HCT116 (cell line): ENCODE measurements around the gene GPR4. TPM values are rescaled to one million over a fixed set of nuclear protein-coding genes. Genes with fewer than 3 reads are reported as not detected.

Experiments used
- ATAC-seq: fragments of 200-7000 bp; cut with Tn5 transposase; 2 replicates; pipeline ENCODE4 v1.9.1; 2020; ENCODE audit warnings: mild to moderate bottlenecking, moderate library complexity
- BruUV-seq: library from RNA; stranded (reverse); fragments of 400-500 nt; replicated peaks from 2 replicates; lab custom pipeline; 2021; lab: Mats Ljungman, UMichigan
- CTCF ChIA-PET: fragments of 300-600 bp; sonication (Branson Sonifier 250); formaldehyde crosslinking; loops from one replicate; lab custom pipeline; 2021; ENCODE audit warnings: antibody characterized with exemption; lab: Charles Lee
- POLR2A ChIA-PET: fragments of 300-600, 350-600 bp; sonication (Branson Sonifier 250); formaldehyde crosslinking; loops from one replicate; lab custom pipeline; 2021; ENCODE audit warnings: antibody characterized with exemption; lab: Charles Lee
- RAD21 ChIA-PET, 2 experiments: fragments of 300-600 bp; sonication (Branson Sonifier 250); formaldehyde crosslinking; loops; one replicate each; lab custom pipeline; 2023; ENCODE audit warnings: low total read pairs in 2 of 2; ENCODE audit not compliant: uncharacterized antibody in 2 of 2, unreplicated experiment in 2 of 2, low non-redundant PET in 1 of 2; lab: Charles Lee
- DNase-seq: peaks from one replicate; pipeline ENCODE4 v3.0.0-alpha.2; 2010; ENCODE audit warnings: low read depth, low spot score
- H2AFZ ChIP-seq: fragments of 200-600 bp; shearing (Covaris generic), sonication (generic); 2 replicates; pipeline ENCODE4 v1.6.1; 2017; ENCODE audit warnings: low read depth, mixed run types, mixed read lengths, antibody characterized with exemption, low read length; ENCODE audit not compliant: poor library complexity, severe bottlenecking
- H3K27ac ChIP-seq: 2 replicates; pipeline ENCODE4 v1.5.1; 2012; ENCODE audit warnings: low read depth, low read length
- H3K27me3 ChIP-seq: fragments of 200-600 bp; sonication (generic); 2 replicates; pipeline ENCODE4 v1.6.1; 2016; ENCODE audit warnings: mixed run types, low read length, mixed read lengths; ENCODE audit not compliant: insufficient read depth
- H3K36me3 ChIP-seq, 2 experiments: fragments of 200-500 bp in 1 of 2; fragments of 200-600 bp in 1 of 2; sonication (Bioruptor generic) in 1 of 2; sonication (generic) in 1 of 2; 2 replicates each; pipeline versions ENCODE4 v1.5.1 to v1.6.1; 2014 to 2016; ENCODE audit warnings: low read length in 2 of 2, inconsistent platforms in 1 of 2, mixed read lengths in 1 of 2, mixed run types in 1 of 2; ENCODE audit not compliant: insufficient read depth in 2 of 2, control insufficient read depth in 1 of 2
- H3K4me1 ChIP-seq, 2 experiments: fragments of 200-600 bp in 1 of 2; sonication (generic) in 1 of 2; 2 replicates each; pipeline versions ENCODE4 v1.5.1 to v1.6.1; 2012 to 2017; ENCODE audit warnings: low read length in 2 of 2, inconsistent platforms in 1 of 2, mild to moderate bottlenecking in 1 of 2, mixed read lengths in 1 of 2, mixed run types in 1 of 2, moderate library complexity in 1 of 2; ENCODE audit not compliant: insufficient read depth in 2 of 2, control insufficient read depth in 1 of 2
- H3K4me2 ChIP-seq: fragments of 200-600 bp; sonication (generic); 2 replicates; pipeline ENCODE4 v1.6.1; 2017; ENCODE audit warnings: mixed run types, low read length, mixed read lengths
- H3K4me3 ChIP-seq, 2 experiments: fragments of 200-600 bp in 1 of 2; sonication (generic) in 1 of 2; replicated peaks in 1 of 2; 2 replicates each; pipeline ENCODE4 v1.5.1; 2011 to 2016; ENCODE audit warnings: low read length in 2 of 2, control low read depth in 1 of 2, low read depth in 1 of 2, mild to moderate bottlenecking in 1 of 2, mixed read lengths in 1 of 2, mixed run types in 1 of 2
- H3K79me2 ChIP-seq: fragments of 200-600 bp; sonication (generic); 2 replicates; pipeline ENCODE4 v1.6.1; 2017; ENCODE audit warnings: mild to moderate bottlenecking, mixed run types, low read length, moderate library complexity, mixed read lengths; ENCODE audit not compliant: insufficient read depth
- H3K9ac ChIP-seq: fragments of 200-600 bp; sonication (generic); 2 replicates; pipeline ENCODE4 v1.6.1; 2016; ENCODE audit warnings: low read length, mixed read lengths
- H3K9me2 ChIP-seq: fragments of 200-600 bp; sonication (generic), shearing (Covaris generic); 2 replicates; pipeline ENCODE4 v1.6.1; 2017; ENCODE audit warnings: mixed run types, mild to moderate bottlenecking, moderate library complexity; ENCODE audit not compliant: insufficient read depth
- H3K9me3 ChIP-seq, 2 experiments: fragments of 200-500 bp in 1 of 2; fragments of 200-600 bp in 1 of 2; sonication (Bioruptor generic) in 1 of 2; sonication (generic) in 1 of 2; 2 replicates each; pipeline ENCODE4 v1.6.1; 2014 to 2017; ENCODE audit warnings: low read length in 2 of 2, mixed read lengths in 2 of 2, inconsistent platforms in 1 of 2, low read depth in 1 of 2, mild to moderate bottlenecking in 1 of 2, mixed run types in 1 of 2, moderate library complexity in 1 of 2; ENCODE audit not compliant: control insufficient read depth in 1 of 2, insufficient read depth in 1 of 2
- H4K20me1 ChIP-seq: fragments of 200-600 bp; sonication (generic), shearing (Covaris generic); 2 replicates; pipeline ENCODE4 v1.6.1; 2017; ENCODE audit warnings: mixed run types, mild to moderate bottlenecking, moderate library complexity; ENCODE audit not compliant: insufficient read depth
- ATF3 ChIP-seq: IDR thresholded peaks from 2 replicates; pipeline ENCODE4 v1.6.1; 2012
- CEBPB ChIP-seq: IDR thresholded peaks from 2 replicates; pipeline ENCODE4 v1.6.1; 2012; ENCODE audit warnings: low read depth
- EGR1 ChIP-seq: IDR thresholded peaks from 2 replicates; pipeline ENCODE4 v1.6.1; 2012; ENCODE audit warnings: low read depth
- ELF1 ChIP-seq: IDR thresholded peaks from 2 replicates; pipeline ENCODE4 v1.6.1; 2012; ENCODE audit warnings: low read depth, borderline replicate concordance
- EZH2phosphoT487 ChIP-seq: fragments of 200-600 bp; IDR thresholded peaks from 2 replicates; pipeline ENCODE4 v1.6.1; 2018; ENCODE audit warnings: antibody characterized with exemption, borderline replicate concordance
- FOSL1 ChIP-seq: IDR thresholded peaks from 2 replicates; pipeline ENCODE4 v1.6.1; 2012; ENCODE audit warnings: low read depth
- POLR2AphosphoS5 ChIP-seq: IDR thresholded peaks from 2 replicates; pipeline ENCODE4 v1.6.1; 2011; ENCODE audit warnings: mild to moderate bottlenecking, low read depth, low read length, moderate library complexity
- RAD21 ChIP-seq: IDR thresholded peaks from 2 replicates; pipeline ENCODE4 v1.6.1; 2012; ENCODE audit warnings: low read depth, mild to moderate bottlenecking
- SP1 ChIP-seq: IDR thresholded peaks from 2 replicates; pipeline ENCODE4 v1.6.1; 2012; ENCODE audit warnings: low read depth
- YY1 ChIP-seq: IDR thresholded peaks from 2 replicates; pipeline ENCODE4 v1.6.1; 2011; ENCODE audit warnings: low read length, low read depth, moderate library complexity, mild to moderate bottlenecking; ENCODE audit not compliant: insufficient replicate concordance; ENCODE audit errors: extremely low read depth
- ZFX ChIP-seq: fragments of 450-650 bp; IDR thresholded peaks from 2 replicates; pipeline ENCODE4 v1.6.1; 2017
- intact Hi-C: fragments of 100-400 bp; cut with micrococcal nuclease; formaldehyde crosslinking; loops from 2 replicates; pipeline ENCODE4 v1.10.0; 2022
- total RNA-seq: library from RNA; stranded (reverse); gene quantifications from one replicate; pipeline ENCODE4 v1.2.1, GENCODE V29; 2021; ENCODE audit not compliant: unreplicated experiment
- TF ChIP-seq, protein P1 (sequence below): IDR thresholded peaks from 2 replicates; pipeline ENCODE4 v1.6.1; 2012; ENCODE audit warnings: low read depth
- TF ChIP-seq, protein P2 (sequence below): IDR thresholded peaks from 2 replicates; pipeline ENCODE4 v1.6.1; 2012
- TF ChIP-seq, protein P3 (sequence below), 3 experiments: fragments of 200-600 bp in 1 of 3; sonication (generic) in 1 of 3; IDR thresholded peaks in 2 of 3; conservative IDR thresholded peaks in 1 of 3; 2 replicates each; pipeline ENCODE4 v1.5.1; 2012 to 2017; ENCODE audit warnings: low read depth in 2 of 3, low read length in 2 of 3, antibody characterized with exemption in 1 of 3, borderline replicate concordance in 1 of 3, control low read depth in 1 of 3, mild to moderate bottlenecking in 1 of 3, mixed read lengths in 1 of 3, mixed run types in 1 of 3, moderate library complexity in 1 of 3; ENCODE audit not compliant: insufficient read depth in 1 of 3

Gene GPR4
- total RNA-seq, 1 experiment from 2014 or later, result 0.10 TPM

- no peak overlapping the region for H3K4me2 ChIP-seq
- no peaks in the 10 kb centered on the region for H4K20me1 ChIP-seq
- no peak overlapping the region for H2AFZ ChIP-seq
- CTCF ChIA-PET, result interaction anchor here (0.7 kb wide), 1 partner anchor 10 kb away, joined by 3 read pairs; no protein-coding TSS in a partner anchor
- POLR2A ChIA-PET, result no interaction called here
- no TSS peak for BruUV-seq
- RAD21 ChIA-PET, result no interaction called here
- DNase-seq, result no peak
- no peaks in the 10 kb centered on the region for H3K9me3 ChIP-seq
- no peak overlapping the region for H3K9ac ChIP-seq
- peaks cover 0 to 3% of the 10 kb centered on the region in 2 experiments; a peak in 1 of 4 replicates for H3K4me1 ChIP-seq
- no peaks in the 10 kb centered on the region for H3K9me2 ChIP-seq
- H3K27me3 ChIP-seq, result peaks cover 18% of the 10 kb centered on the region; the same call in 1 of the 2 replicates
- H3K27ac ChIP-seq, result no peak overlapping the region
- TF ChIP-seq ZFX (no peak), CEBPB (no peak), RAD21 (no peak), EZH2phosphoT487 (no peak), ATF3 (no peak), EGR1 (no peak), ELF1 (no peak), YY1 (no peak), POLR2AphosphoS5 (no peak), SP1 (no peak), FOSL1 (no peak)
- TF ChIP-seq, protein P1, sequence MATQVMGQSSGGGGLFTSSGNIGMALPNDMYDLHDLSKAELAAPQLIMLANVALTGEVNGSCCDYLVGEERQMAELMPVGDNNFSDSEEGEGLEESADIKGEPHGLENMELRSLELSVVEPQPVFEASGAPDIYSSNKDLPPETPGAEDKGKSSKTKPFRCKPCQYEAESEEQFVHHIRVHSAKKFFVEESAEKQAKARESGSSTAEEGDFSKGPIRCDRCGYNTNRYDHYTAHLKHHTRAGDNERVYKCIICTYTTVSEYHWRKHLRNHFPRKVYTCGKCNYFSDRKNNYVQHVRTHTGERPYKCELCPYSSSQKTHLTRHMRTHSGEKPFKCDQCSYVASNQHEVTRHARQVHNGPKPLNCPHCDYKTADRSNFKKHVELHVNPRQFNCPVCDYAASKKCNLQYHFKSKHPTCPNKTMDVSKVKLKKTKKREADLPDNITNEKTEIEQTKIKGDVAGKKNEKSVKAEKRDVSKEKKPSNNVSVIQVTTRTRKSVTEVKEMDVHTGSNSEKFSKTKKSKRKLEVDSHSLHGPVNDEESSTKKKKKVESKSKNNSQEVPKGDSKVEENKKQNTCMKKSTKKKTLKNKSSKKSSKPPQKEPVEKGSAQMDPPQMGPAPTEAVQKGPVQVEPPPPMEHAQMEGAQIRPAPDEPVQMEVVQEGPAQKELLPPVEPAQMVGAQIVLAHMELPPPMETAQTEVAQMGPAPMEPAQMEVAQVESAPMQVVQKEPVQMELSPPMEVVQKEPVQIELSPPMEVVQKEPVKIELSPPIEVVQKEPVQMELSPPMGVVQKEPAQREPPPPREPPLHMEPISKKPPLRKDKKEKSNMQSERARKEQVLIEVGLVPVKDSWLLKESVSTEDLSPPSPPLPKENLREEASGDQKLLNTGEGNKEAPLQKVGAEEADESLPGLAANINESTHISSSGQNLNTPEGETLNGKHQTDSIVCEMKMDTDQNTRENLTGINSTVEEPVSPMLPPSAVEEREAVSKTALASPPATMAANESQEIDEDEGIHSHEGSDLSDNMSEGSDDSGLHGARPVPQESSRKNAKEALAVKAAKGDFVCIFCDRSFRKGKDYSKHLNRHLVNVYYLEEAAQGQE, result no peak
- TF ChIP-seq, protein P2, sequence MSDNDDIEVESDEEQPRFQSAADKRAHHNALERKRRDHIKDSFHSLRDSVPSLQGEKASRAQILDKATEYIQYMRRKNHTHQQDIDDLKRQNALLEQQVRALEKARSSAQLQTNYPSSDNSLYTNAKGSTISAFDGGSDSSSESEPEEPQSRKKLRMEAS, result no peak
- TF ChIP-seq, protein P3, sequence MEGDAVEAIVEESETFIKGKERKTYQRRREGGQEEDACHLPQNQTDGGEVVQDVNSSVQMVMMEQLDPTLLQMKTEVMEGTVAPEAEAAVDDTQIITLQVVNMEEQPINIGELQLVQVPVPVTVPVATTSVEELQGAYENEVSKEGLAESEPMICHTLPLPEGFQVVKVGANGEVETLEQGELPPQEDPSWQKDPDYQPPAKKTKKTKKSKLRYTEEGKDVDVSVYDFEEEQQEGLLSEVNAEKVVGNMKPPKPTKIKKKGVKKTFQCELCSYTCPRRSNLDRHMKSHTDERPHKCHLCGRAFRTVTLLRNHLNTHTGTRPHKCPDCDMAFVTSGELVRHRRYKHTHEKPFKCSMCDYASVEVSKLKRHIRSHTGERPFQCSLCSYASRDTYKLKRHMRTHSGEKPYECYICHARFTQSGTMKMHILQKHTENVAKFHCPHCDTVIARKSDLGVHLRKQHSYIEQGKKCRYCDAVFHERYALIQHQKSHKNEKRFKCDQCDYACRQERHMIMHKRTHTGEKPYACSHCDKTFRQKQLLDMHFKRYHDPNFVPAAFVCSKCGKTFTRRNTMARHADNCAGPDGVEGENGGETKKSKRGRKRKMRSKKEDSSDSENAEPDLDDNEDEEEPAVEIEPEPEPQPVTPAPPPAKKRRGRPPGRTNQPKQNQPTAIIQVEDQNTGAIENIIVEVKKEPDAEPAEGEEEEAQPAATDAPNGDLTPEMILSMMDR (IDR thresholded peaks at IDR 0.05 in 2 of 3, conservative IDR thresholded peaks at IDR 0.05 in 1 of 3; ENCODE audit: borderline replicate concordance in 1 of 3, insufficient read depth in 1 of 3, low read depth in 2 of 3, low read length in 2 of 3), result no peak
- TF ChIP-seq, all 23 proteins: peak for 0
- Histone ChIP-seq H3K36me3 (no peaks in the 10 kb centered on the region), H3K4me3 (no peak overlapping the region), H3K79me2 (no peaks in the 10 kb centered on the region)
- intact Hi-C loops, result no loop called here
- no peak for ATAC-seq
Observed at GRCh38 chr19:45601115-45601514, 897 bp downstream of the GPR4 start.
